Epithelial cell of esophagus (primary cell): Measurements from ENCODE around the gene NFKBIZ.

Experiments
- DNase-seq: peaks from one replicate; pipeline ENCODE4 v3.0.0; 2010; ENCODE audit warnings: low read depth
- H3K4me3 ChIP-seq: 2 replicates; pipeline ENCODE4 v1.5.1; 2011; ENCODE audit warnings: mild to moderate bottlenecking, low read length, control low read depth
- CTCF ChIP-seq: IDR thresholded peaks from 2 replicates; pipeline ENCODE4 v1.5.1; 2011; ENCODE audit warnings: low read depth, mild to moderate bottlenecking, low read length, control low read depth, inconsistent platforms; ENCODE audit not compliant: insufficient read depth; ENCODE audit errors: missing control alignments

Gene NFKBIZ, protein sequence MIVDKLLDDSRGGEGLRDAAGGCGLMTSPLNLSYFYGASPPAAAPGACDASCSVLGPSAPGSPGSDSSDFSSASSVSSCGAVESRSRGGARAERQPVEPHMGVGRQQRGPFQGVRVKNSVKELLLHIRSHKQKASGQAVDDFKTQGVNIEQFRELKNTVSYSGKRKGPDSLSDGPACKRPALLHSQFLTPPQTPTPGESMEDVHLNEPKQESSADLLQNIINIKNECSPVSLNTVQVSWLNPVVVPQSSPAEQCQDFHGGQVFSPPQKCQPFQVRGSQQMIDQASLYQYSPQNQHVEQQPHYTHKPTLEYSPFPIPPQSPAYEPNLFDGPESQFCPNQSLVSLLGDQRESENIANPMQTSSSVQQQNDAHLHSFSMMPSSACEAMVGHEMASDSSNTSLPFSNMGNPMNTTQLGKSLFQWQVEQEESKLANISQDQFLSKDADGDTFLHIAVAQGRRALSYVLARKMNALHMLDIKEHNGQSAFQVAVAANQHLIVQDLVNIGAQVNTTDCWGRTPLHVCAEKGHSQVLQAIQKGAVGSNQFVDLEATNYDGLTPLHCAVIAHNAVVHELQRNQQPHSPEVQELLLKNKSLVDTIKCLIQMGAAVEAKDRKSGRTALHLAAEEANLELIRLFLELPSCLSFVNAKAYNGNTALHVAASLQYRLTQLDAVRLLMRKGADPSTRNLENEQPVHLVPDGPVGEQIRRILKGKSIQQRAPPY

GRCh38 chr3:101848754-101849713 lies at the start of gene NFKBIZ:
NFKBIZ (plus strand) TSS chr3:101849514; CDS start chr3:101849629, 115 bp downstream.
- TF ChIP-seq CTCF: no peak
- DNase-seq: peak; percentile 98
- peak within 1 kb of the TSS; percentile 88 for H3K4me3 ChIP-seq

GRCh38 chr3:101801174-101801573 lies 48.1 kb upstream of the NFKBIZ start:
- no peak overlapping the region for H3K4me3 ChIP-seq
- DNase-seq: no peak
- no peak for TF ChIP-seq CTCF

DNA sequence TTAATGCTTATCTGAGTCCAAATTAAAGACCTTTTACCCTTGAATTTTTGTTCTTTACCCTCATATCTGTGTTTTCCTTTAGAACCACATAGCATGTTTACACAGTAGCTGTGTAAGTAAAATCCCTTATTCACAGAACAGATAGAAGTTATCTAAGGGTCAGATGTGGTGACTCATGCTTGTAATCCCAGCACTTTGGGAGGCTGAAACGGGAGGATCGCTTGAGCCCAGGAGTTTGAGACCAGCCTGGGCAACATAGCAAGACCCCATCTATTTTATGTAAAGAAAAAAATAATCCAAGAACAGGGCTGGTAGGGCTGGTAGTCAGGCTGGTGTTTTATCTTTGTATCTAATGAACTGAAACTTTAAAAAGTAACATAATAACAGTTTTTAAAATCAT lies 47.1 kb upstream of the NFKBIZ start:
- H3K4me3 ChIP-seq: no peak overlapping the region
- TF ChIP-seq CTCF: no peak
- DNase-seq: no peak

DNA sequence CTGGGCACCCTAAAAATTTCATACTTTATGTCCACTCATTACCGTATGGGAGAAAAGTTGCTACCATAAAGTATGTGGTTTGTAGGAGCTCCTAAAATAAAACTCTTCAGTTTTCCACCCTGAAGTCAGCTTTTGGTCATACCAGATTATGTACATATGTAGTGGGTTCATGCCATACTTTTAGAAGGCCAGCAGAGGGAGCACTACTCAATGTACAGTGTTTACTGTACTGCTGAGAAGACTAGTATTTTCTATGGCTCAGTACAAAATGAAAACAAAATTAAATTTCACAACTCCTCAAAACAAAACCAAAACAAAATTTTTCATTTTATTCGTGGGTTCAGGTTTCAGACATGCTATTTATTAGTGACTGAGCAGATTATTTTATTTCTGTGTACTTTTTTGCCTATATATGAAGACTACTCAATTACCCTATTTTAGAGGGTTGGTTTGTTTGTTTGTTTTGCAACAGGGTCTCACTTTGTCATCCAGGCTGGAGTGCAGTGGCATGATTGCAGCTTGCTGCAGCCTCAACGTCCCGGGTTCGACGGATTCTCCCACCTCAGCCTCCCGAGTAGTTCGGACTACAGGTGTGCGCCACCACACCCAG lies 46.0 kb upstream of the NFKBIZ start:
- DNase-seq: peak; percentile 82
- peak; percentile 86 for TF ChIP-seq CTCF
- no peak overlapping the region for H3K4me3 ChIP-seq

GRCh38 chr3:101803939-101804338 lies 45.4 kb upstream of the NFKBIZ start:
- DNase-seq: no peak
- no peak overlapping the region for H3K4me3 ChIP-seq
- TF ChIP-seq CTCF: no peak

DNA sequence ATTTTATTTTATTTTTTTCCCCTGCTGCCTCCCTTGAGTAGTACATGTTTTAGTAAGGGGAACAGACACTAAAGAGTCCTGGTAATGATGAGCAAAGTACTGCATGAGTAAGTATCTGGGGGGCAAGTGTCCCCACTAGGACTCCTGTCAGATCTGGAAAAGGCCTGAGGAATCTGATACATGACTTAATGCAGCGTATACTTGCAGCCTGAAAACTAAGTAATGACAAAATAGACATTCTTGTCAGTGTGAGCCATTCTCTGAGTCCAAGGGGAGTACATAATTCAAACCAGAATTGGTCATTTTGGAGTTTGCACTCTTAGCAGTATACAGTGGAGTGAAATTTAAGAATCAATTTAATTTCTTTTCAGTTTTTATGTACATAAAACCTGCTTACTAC lies 42.8 kb upstream of the NFKBIZ start:
- DNase-seq: no peak
- H3K4me3 ChIP-seq: no peak overlapping the region
- TF ChIP-seq CTCF: no peak
